SK-N-SH treated with all-trans-retinoic acid at 6 μM for 48 hours (cell line): Measurements from ENCODE around the gene CYP17A1.
"Not testable (repeated sequence)": the region's sequence is repeated elsewhere in the genome, so short reads cannot be mapped to it uniquely, and the experiment has no call there.

ENCODE experiments used
- ATAC-seq: fragments of 200-7000 bp; cut with Tn5 transposase; 3 replicates; pipeline ENCODE4 v1.9.1; 2020; ENCODE audit warnings: mild to moderate bottlenecking, moderate library complexity
- ARNTL ChIP-seq: fragments of 450-650 bp; formaldehyde crosslinking; IDR thresholded peaks from 2 replicates; pipeline ENCODE4 v1.5.0; 2020; ENCODE audit warnings: low read depth, mild to moderate bottlenecking, moderate library complexity, borderline replicate concordance
- BACH2 ChIP-seq: fragments of 250-450 bp; sonication (Bioruptor Pico); IDR thresholded peaks from 2 replicates; pipeline ENCODE4 v1.9.0; 2021; ENCODE audit warnings: mild to moderate bottlenecking, borderline replicate concordance
- CSDC2 ChIP-seq: fragments of 250-450 bp; sonication (Bioruptor Pico); IDR thresholded peaks from 2 replicates; pipeline ENCODE4 v1.5.0; 2020; ENCODE audit warnings: mild to moderate bottlenecking, moderate library complexity
- ESRRG ChIP-seq: fragments of 250-450 bp; sonication (Bioruptor Pico); IDR thresholded peaks from 2 replicates; pipeline ENCODE4 v1.6.1; 2021; ENCODE audit warnings: mild to moderate bottlenecking
- GLIS3 ChIP-seq: fragments of 250-450 bp; sonication (Bioruptor Pico); IDR thresholded peaks from 2 replicates; pipeline ENCODE4 v1.5.0; 2020; ENCODE audit warnings: mild to moderate bottlenecking, moderate library complexity
- ISL1 ChIP-seq: fragments of 250-450 bp; sonication (Bioruptor Pico); IDR thresholded peaks from 2 replicates; pipeline ENCODE4 v2.1.2; 2022; ENCODE audit warnings: mild to moderate bottlenecking, moderate library complexity
- OSR1 ChIP-seq: fragments of 250-450 bp; sonication (Bioruptor Pico); IDR thresholded peaks from 2 replicates; pipeline ENCODE4 v1.8.0; 2022; ENCODE audit warnings: moderate library complexity, mild to moderate bottlenecking, inconsistent platforms
- PPARA ChIP-seq: fragments of 250-450 bp; sonication (Bioruptor Pico); IDR thresholded peaks from 2 replicates; pipeline ENCODE4 v1.5.0; 2020; ENCODE audit warnings: mild to moderate bottlenecking, borderline replicate concordance
- RARB ChIP-seq: fragments of 250-450 bp; sonication (Bioruptor Pico); IDR thresholded peaks from 2 replicates; pipeline ENCODE4 v1.8.0; 2021; ENCODE audit warnings: mild to moderate bottlenecking, moderate library complexity
- TCF4 ChIP-seq: fragments of 250-450 bp; sonication (Bioruptor Pico); IDR thresholded peaks from 2 replicates; pipeline ENCODE4 v1.8.0; 2021; ENCODE audit warnings: mild to moderate bottlenecking, moderate library complexity, borderline replicate concordance
- TOX ChIP-seq: fragments of 250-450 bp; sonication (Bioruptor Pico); IDR thresholded peaks from 2 replicates; pipeline ENCODE4 v1.8.0; 2021; ENCODE audit warnings: mild to moderate bottlenecking, moderate library complexity, borderline replicate concordance
- ZC3H10 ChIP-seq: fragments of 250-450 bp; sonication (Bioruptor Pico); IDR thresholded peaks from 2 replicates; pipeline ENCODE4 v1.5.1; 2021; ENCODE audit warnings: mild to moderate bottlenecking, moderate library complexity
- ZFP3 ChIP-seq: fragments of 250-450 bp; sonication (Bioruptor Pico); IDR thresholded peaks from 2 replicates; pipeline ENCODE4 v1.5.0; 2020; ENCODE audit warnings: mild to moderate bottlenecking, moderate library complexity
- ZFP30 ChIP-seq: fragments of 450-650 bp; formaldehyde crosslinking; IDR thresholded peaks from 2 replicates; pipeline ENCODE4 v1.5.0; 2022; ENCODE audit warnings: mild to moderate bottlenecking, moderate library complexity
- ZNF565 ChIP-seq: fragments of 450-650 bp; formaldehyde crosslinking; conservative IDR thresholded peaks from 2 replicates; pipeline ENCODE4 v1.5.0; 2020; ENCODE audit warnings: low read depth, mild to moderate bottlenecking, moderate library complexity
- ZNF70 ChIP-seq: fragments of 450-650 bp; formaldehyde crosslinking; IDR thresholded peaks from 2 replicates; pipeline ENCODE4 v1.5.0; 2020; ENCODE audit warnings: mild to moderate bottlenecking, moderate library complexity
- ZNF8 ChIP-seq: fragments of 450-650 bp; formaldehyde crosslinking; IDR thresholded peaks from 2 replicates; pipeline ENCODE4 v1.5.0; 2020; ENCODE audit warnings: mild to moderate bottlenecking, moderate library complexity
- TF ChIP-seq, protein P1 (sequence below): fragments of 250-450 bp; sonication (Bioruptor Pico); IDR thresholded peaks from 2 replicates; pipeline ENCODE4 v1.8.0; 2021; ENCODE audit warnings: low read depth, mild to moderate bottlenecking, moderate library complexity, borderline replicate concordance
- TF ChIP-seq, protein P2 (sequence below): fragments of 250-450 bp; sonication (Bioruptor Pico); IDR thresholded peaks from 2 replicates; pipeline ENCODE4 v1.8.0; 2020; ENCODE audit warnings: mild to moderate bottlenecking, moderate library complexity, borderline replicate concordance
- TF ChIP-seq, protein P3 (sequence below): fragments of 250-450 bp; sonication (Bioruptor Pico); IDR thresholded peaks from 2 replicates; pipeline ENCODE4 v1.5.1; 2020; ENCODE audit warnings: low read depth, mild to moderate bottlenecking, moderate library complexity
- TF ChIP-seq, protein P4 (sequence below): fragments of 250-450 bp; sonication (Bioruptor Pico); IDR thresholded peaks from 2 replicates; pipeline ENCODE4 v1.5.0; 2020; ENCODE audit warnings: mild to moderate bottlenecking, moderate library complexity
- TF ChIP-seq, protein P5 (sequence below): fragments of 250-450 bp; sonication (Bioruptor Pico); IDR thresholded peaks from 2 replicates; pipeline ENCODE4 v1.5.1; 2021; ENCODE audit warnings: mild to moderate bottlenecking, moderate library complexity

The CYP17A1 gene

DNA sequence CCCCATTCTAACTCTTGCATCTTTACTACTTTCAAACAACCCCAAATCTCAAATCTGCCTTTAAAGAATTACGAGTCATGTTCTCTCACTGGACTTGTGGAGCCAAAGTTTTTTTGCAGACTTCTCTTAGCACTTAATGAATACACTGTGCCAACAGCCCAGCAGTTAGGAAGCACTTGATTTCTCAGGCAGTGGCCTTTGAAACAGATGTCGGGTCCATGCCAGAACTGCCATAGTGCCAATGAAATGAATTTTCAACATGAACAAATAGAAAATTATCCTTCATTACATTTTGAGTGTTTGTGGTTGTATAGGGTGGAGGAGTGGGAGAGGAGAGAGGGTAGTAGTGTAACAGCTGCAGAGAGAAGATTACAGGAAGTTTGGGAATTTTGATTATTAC lies 22.7 kb upstream of the CYP17A1 start:
- ATAC-seq, result no peak
- TF ChIP-seq ESRRG (CRISPR knock-in tag) (no peak), CSDC2 (CRISPR knock-in tag) (no peak), ZNF70 (no peak), TCF4 (CRISPR knock-in tag) (no peak), ZNF8 (CRISPR knock-in tag) (no peak)
- TF ChIP-seq, protein P1, sequence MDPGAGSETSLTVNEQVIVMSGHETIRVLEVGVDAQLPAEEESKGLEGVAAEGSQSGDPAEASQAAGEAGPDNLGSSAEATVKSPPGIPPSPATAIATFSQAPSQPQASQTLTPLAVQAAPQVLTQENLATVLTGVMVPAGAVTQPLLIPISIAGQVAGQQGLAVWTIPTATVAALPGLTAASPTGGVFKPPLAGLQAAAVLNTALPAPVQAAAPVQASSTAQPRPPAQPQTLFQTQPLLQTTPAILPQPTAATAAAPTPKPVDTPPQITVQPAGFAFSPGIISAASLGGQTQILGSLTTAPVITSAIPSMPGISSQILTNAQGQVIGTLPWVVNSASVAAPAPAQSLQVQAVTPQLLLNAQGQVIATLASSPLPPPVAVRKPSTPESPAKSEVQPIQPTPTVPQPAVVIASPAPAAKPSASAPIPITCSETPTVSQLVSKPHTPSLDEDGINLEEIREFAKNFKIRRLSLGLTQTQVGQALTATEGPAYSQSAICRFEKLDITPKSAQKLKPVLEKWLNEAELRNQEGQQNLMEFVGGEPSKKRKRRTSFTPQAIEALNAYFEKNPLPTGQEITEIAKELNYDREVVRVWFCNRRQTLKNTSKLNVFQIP, result no peak
- TF ChIP-seq, all 23 proteins: peak for 0

DNA sequence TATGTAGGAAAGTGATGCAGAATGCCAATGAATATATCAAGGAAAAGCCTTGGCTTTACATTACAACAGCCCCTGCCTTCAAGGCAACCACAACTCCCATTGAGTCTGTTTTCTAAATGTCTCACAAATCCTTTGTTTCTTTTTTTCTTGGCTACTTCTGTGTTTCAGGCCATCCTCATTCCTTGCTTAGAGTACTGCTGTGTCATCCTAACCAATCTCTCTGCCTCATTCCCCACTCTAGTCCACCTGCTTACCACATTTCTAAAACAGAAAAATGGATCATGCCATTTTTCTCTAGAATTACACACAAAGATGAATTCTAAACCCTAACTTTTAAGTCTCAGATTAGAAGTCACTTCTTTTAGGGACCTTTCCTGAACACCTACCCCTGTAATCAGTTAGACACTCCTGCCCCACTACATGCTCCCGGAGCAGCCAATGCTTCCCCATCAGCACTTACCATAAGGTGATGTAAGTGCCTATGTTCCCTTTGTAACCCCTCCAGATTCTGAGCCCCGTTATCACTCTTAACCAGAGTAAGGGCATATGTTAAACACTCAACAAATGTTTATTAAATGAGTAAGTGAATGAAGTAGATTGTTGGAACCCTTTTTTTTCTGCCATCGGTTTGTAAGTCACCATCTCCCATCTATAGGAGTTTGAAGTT lies 19.7 kb upstream of the CYP17A1 start:
- no peak for ATAC-seq
- no peak for TF ChIP-seq RARB
- TF ChIP-seq, protein P2, sequence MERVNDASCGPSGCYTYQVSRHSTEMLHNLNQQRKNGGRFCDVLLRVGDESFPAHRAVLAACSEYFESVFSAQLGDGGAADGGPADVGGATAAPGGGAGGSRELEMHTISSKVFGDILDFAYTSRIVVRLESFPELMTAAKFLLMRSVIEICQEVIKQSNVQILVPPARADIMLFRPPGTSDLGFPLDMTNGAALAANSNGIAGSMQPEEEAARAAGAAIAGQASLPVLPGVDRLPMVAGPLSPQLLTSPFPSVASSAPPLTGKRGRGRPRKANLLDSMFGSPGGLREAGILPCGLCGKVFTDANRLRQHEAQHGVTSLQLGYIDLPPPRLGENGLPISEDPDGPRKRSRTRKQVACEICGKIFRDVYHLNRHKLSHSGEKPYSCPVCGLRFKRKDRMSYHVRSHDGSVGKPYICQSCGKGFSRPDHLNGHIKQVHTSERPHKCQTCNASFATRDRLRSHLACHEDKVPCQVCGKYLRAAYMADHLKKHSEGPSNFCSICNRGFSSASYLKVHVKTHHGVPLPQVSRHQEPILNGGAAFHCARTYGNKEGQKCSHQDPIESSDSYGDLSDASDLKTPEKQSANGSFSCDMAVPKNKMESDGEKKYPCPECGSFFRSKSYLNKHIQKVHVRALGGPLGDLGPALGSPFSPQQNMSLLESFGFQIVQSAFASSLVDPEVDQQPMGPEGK (CRISPR knock-in tag), result no peak
- no peak for TF ChIP-seq ZFP3 (CRISPR knock-in tag)
- TF ChIP-seq BACH2 (CRISPR knock-in tag), result no peak
- no peak for TF ChIP-seq GLIS3
- TF ChIP-seq, protein P3, sequence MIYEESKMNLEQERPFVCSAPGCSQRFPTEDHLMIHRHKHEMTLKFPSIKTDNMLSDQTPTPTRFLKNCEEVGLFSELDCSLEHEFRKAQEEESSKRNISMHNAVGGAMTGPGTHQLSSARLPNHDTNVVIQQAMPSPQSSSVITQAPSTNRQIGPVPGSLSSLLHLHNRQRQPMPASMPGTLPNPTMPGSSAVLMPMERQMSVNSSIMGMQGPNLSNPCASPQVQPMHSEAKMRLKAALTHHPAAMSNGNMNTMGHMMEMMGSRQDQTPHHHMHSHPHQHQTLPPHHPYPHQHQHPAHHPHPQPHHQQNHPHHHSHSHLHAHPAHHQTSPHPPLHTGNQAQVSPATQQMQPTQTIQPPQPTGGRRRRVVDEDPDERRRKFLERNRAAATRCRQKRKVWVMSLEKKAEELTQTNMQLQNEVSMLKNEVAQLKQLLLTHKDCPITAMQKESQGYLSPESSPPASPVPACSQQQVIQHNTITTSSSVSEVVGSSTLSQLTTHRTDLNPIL (CRISPR knock-in tag), result no peak
- no peak for TF ChIP-seq ZNF565 (CRISPR knock-in tag)
- no peak for TF ChIP-seq ZNF8 (CRISPR knock-in tag)
- TF ChIP-seq ISL1 (CRISPR knock-in tag), result no peak
- TF ChIP-seq ZNF70, result no peak

DNA sequence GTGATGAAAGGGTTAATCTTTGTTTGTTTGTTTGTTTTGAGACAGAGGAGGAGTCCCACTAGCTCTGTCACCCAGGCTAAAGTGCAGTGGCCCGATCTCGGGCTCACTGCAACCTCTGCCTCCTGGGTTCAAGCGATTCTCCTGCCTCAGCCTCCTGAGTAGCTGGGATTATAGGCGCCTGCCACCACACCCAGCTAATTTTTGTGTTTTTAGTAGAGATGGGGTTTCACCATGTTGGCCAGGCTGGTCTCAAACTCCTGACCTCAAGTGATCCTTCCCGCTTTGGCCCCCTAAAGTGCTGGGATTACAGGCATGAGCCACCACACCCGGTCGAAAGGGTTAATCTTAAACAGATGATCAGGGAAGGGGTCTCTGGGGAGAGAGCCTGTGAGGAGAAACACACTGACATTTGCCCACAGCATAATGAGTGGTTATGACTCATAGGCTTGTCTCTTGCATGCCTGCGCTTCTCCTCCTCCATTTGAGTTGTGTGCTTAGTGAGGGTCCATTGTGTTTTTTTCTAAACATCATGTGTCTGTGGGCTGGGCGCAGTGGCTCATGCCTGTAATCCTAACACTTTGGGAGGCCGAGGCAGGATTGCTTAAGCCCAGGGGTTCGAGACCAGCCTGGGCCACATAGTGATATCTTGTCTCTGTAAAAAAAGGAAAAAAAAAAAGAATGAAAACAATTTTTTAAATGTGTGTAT lies 18.7 kb upstream of the CYP17A1 start:
- ATAC-seq, result peak; percentile 72
- TF ChIP-seq, protein P2 (CRISPR knock-in tag), result 0 out of 2 replicates have a peak, but pooled peaks have one; percentile 1

DNA sequence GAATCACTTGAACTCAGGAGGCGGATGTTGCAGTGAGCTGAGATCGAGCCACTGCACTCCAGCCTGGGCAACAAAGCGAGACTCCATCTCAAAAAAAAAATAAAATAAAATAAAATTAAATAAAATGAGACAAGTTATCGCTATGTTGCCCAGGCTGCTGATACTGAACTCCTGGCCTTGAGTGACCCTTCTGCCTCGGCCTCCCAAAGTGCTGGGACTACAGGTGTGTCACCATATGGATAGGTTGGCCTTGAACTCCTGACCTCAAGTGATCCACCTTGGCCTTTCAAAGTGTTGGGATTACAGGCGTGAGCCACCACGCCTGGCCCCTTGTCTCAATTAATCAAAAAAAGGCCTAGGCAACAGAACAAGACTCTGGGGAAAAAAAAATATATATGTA lies 16.0 kb upstream of the CYP17A1 start:
- not testable (repeated sequence) for ATAC-seq

DNA sequence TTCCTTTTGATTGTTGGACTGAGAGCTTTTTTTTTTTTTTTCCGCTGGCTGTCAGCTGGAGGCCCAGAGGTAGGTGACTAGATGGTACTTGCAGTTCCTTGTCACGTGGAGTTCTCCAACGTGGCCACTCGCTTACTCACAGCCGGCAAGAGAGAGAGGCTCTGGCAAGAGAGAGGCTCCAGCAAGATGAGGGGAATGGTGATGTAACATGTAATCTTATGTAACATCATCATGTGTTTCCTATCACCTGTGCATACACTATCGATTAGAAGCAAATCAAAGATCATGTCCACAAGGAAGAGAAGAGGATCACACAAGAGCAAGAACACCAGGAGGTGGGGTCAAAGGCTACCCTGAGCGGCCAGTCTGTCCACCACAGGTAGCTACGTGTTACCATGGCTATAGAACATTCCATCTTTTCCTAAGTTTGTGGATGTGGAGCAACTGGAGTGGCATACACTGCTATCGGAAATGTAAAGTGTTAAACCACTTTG lies 12.9 kb upstream of the CYP17A1 start:
- no peak for ATAC-seq
- TF ChIP-seq ISL1 (CRISPR knock-in tag) (no peak), TCF4 (CRISPR knock-in tag) (no peak), OSR1 (CRISPR knock-in tag) (no peak), ZFP30 (CRISPR knock-in tag) (no peak), ZNF8 (CRISPR knock-in tag) (no peak), RARB (no peak), ZFP3 (CRISPR knock-in tag) (no peak), TOX (no peak), PPARA (no peak), ZNF70 (no peak), ZC3H10 (CRISPR knock-in tag) (no peak), CSDC2 (CRISPR knock-in tag) (no peak), ARNTL (no peak), GLIS3 (no peak)
- TF ChIP-seq, protein P4, sequence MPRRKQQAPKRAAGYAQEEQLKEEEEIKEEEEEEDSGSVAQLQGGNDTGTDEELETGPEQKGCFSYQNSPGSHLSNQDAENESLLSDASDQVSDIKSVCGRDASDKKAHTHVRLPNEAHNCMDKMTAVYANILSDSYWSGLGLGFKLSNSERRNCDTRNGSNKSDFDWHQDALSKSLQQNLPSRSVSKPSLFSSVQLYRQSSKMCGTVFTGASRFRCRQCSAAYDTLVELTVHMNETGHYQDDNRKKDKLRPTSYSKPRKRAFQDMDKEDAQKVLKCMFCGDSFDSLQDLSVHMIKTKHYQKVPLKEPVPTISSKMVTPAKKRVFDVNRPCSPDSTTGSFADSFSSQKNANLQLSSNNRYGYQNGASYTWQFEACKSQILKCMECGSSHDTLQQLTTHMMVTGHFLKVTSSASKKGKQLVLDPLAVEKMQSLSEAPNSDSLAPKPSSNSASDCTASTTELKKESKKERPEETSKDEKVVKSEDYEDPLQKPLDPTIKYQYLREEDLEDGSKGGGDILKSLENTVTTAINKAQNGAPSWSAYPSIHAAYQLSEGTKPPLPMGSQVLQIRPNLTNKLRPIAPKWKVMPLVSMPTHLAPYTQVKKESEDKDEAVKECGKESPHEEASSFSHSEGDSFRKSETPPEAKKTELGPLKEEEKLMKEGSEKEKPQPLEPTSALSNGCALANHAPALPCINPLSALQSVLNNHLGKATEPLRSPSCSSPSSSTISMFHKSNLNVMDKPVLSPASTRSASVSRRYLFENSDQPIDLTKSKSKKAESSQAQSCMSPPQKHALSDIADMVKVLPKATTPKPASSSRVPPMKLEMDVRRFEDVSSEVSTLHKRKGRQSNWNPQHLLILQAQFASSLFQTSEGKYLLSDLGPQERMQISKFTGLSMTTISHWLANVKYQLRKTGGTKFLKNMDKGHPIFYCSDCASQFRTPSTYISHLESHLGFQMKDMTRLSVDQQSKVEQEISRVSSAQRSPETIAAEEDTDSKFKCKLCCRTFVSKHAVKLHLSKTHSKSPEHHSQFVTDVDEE (CRISPR knock-in tag), result no peak
- TF ChIP-seq, protein P5, sequence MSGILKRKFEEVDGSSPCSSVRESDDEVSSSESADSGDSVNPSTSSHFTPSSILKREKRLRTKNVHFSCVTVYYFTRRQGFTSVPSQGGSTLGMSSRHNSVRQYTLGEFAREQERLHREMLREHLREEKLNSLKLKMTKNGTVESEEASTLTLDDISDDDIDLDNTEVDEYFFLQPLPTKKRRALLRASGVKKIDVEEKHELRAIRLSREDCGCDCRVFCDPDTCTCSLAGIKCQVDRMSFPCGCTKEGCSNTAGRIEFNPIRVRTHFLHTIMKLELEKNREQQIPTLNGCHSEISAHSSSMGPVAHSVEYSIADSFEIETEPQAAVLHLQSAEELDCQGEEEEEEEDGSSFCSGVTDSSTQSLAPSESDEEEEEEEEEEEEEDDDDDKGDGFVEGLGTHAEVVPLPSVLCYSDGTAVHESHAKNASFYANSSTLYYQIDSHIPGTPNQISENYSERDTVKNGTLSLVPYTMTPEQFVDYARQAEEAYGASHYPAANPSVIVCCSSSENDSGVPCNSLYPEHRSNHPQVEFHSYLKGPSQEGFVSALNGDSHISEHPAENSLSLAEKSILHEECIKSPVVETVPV (CRISPR knock-in tag), result no peak
